Lung microvascular endothelial cell (primary cell): Measurements from ENCODE around the gene MYMK. TPM values are rescaled to one million over a fixed set of nuclear protein-coding genes. Genes with fewer than 3 reads are reported as not detected.
"Not testable (repeated sequence)": the region's sequence is repeated elsewhere in the genome, so short reads cannot be mapped to it uniquely, and the experiment has no call there.

Experiments used
- DNase-seq, 2 donors: peaks; one replicate each; pipeline versions ENCODE4 v3.0.0 to v3.0.0-alpha.2; 2010; ENCODE audit warnings: low read depth in 2 of 2
- total RNA-seq: library from RNA; depleted of rRNA; stranded (reverse); fragments of >200 nt; gene quantifications from 2 replicates; pipeline ENCODE4 v1.2.1, GENCODE V29; 2014

The MYMK gene, protein sequence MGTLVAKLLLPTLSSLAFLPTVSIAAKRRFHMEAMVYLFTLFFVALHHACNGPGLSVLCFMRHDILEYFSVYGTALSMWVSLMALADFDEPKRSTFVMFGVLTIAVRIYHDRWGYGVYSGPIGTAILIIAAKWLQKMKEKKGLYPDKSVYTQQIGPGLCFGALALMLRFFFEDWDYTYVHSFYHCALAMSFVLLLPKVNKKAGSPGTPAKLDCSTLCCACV
- not detected in 2 replicates for total RNA-seq

DNA sequence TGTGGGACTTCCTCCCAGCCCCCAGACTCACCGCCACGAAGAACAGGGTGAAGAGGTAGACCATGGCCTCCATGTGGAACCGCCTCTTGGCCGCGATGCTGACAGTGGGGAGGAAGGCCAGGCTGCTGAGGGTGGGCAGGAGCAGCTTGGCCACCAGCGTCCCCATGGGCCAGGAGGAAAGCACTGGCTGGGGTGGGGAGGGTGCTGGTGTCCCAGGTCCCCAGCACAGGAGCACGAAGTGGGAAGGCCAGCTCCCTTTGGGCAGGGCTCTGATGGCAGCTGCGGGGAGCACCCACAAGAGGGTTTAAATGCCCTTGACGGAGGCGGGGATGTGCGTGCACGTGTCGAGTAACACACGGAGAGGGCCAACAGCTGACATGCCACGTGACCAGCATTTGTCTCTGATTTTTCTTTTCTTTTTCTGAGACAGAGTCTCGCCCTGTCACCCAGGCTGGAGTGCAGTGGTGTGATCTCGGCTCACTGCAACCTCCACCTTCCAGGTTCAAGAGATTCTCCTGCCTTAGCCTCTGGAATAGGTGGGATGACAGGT, at the start of gene MYMK:
Gene MYMK, minus strand, starts transcription at position 281 of the 550 bp plus-strand sequence. Its CDS starts 115 bp downstream, at position 166.
- no peak for DNase-seq

DNA sequence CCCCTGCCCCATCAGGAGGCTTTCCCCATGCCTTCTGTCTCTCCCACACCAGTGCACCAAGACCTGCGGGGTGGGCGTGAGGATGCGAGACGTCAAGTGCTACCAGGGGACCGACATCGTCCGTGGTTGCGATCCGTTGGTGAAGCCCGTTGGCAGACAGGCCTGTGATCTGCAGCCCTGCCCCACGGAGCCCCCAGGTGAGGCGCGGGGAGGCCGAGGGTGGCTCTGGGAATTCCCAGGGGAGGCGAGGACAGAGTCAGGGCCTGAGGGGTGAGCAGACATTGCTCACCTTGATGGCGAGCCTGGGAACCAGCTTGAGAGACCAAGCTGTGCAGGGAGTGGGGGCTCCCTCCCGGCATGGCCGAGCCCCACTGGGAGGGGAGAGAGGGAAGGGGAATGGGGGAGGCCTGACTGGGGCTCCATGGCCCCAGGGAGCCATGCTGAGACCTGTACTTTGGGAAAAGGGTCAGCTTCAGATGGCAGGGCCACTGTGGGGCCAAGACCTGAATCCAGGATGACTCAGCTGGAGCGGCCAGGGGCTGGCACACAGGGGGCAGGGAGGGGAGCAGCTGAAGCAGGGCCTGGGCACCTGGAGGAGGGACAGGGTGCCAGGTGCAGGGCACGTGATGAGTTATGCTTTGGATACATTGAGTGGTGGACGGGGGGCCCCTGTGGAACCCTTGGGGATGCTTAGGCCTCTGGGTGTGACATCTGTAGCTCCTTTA, 49.2 kb upstream of the MYMK start:
- DNase-seq, result no peak

DNA sequence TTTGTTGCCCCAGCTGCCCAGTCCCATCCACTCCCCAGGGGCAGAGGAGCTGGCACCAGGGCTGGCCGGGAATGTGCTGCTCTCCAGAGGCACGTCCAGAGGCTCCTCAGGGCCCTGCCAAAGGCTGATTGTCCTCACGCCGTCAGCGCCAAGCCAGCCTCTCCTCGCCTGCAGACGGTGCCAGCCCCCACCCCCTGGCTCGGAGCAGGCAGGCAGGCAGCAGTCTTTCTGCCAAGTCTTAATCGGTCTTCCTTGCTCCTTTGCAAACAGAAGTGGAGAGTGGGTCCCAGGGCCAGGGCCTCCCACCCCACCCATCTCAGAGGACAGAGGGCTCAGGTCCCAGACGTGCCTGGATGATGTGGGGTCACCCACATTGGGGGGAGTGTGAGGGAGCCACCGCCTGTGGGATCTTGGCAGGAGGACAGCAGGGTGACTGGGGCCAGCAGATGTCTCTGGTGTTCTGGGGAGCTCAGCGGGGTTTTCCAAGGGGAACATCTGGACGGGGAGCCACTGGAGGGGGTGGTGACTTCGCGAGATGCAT, 48.1 kb upstream of the MYMK start:
- DNase-seq, result no peak

DNA sequence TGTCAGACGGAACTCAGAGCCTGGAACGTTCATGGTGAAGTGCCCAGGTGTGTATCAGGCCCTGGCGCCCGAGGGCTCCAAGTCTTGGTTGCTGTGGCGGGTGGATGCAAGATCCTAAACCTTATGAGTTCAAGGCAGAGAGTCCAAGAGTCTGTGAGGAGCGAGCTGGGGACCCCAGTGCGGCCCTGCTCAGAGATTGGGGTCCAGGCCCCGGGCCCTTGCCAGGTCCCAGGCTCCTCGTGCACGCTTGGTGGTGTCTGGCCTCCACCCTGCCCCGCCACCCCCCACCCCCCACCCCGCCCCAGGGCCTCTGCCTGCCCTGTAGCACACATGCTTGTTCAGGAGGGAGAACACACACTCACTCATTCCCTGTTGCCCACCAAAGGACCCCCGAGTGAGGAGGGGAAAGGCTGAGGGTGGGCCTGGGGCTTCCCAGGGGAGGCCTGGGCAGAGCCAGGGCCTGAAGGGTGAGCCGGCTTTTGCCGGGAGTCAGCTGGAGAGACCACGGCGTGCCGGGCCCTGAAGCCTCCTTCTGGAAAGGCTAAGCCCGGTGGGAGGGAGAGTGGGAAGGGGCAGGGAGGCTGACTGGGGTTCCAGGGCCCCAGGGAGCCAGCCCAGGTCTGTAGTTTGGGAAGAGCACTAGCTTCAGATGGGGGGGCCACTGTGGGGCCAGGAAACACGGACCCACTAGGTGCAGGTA, 47.3 kb upstream of the MYMK start:
- DNase-seq, result no peak

DNA sequence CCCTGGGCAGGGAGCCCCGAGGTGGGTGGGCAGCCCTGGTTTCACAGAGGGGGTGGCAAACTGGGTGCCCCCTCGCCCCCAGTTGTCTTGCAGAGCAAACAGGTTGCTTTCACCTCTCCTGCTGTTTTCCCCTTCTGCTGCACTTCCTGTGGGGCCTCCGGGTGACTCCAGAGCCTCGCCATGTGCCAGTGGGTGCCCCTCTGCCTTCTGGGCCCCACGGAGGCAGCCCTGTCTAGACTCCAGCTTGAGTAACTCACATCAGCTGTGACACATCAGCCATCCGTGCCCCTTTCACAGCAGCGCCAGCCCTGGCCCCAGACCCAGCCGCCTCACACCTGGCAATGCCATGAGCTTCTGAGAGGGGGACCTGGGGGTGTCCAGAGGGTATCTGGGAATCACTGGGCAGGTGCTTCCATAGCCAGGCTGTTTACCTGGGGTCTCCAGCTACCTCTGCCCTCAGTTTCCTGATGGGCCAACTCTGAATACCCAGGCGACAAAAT, 46.7 kb upstream of the MYMK start:
- DNase-seq, result no peak

DNA sequence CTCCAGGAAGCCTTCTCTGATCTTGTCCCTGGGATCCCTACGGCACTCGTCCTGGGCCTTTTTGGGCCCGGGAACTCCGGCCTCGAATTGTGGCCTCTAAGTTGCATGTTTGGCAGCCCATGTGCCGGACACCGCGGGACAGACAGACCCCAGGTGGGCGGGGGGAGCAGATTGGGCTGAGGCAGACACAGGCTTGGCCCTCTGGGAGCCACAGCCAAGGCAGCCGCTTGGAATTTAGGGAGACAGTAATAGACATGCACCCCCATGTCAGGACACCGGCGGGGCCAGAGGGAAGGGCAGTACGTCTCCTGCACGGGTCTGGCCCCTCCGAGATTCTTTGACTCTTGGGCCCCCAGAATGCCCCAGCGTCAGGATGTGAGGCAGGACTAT, 45.9 kb upstream of the MYMK start:
- DNase-seq, result no peak

DNA sequence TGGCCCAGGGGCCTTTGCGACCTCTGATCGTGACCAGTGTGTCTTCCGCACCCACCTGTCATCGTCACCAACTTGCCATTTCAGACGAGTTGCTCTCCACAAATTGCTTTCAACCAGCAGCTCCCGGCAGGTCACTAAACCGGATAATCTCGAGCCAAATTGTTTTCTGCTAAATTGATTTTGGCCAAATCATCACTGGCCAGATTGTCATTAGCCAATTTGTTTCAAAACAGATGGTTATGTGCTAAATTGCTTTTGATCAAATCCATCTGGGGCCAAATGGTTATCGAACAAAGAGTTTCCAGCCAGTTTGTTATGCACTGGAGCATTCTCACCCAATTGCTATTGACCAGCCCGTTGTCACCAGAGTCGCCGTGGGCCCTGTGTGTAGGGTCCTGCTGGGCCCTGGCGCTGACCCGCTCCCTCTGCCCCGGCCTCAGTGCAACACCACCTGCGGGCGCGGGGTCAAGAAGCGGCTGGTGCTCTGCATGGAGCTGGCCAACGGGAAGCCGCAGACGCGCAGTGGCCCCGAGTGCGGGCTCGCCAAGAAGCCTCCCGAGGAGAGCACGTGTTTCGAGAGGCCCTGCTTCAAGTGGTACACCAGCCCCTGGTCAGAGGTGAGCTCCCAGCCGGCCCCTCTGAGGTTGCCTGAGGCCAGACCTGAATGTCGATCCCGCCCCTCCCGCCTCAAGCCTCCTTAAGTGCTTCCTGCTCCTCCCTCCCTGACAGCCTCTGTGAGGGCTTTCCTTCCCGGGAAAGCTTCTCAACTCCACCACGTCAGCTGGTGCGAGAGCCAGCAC, 45.3 kb upstream of the MYMK start:
- DNase-seq, result no peak

DNA sequence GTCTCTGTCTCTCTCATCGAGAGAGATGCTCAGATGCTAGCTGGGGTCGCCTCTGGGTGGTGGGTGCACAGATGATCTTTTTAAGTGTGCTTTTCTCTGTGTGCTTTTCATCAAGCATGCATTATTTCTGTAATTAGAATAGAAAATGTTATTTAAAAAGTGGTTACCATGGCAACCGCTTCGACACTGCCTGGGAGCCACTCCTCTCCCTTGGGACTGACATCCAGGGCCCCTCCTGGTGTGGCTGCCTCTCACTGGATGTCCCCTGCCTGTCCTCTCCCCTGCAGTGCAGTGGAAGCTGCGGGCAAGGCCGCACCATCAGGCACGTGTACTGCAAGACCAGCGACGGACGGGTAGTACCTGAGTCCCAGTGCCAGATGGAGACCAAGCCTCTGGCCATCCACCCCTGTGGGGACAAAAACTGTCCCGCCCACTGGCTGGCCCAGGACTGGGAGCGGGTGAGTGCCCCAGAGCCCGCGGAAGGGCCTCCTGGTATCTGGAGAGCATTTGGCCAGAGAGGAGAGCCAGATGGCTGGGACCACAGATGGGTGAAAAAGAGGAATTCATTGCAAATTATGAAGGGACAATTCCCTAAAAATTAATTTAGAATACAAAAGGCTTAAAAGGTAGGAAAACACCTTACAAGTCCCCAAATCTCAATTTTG, 44.5 kb upstream of the MYMK start:
- DNase-seq, result no peak

DNA sequence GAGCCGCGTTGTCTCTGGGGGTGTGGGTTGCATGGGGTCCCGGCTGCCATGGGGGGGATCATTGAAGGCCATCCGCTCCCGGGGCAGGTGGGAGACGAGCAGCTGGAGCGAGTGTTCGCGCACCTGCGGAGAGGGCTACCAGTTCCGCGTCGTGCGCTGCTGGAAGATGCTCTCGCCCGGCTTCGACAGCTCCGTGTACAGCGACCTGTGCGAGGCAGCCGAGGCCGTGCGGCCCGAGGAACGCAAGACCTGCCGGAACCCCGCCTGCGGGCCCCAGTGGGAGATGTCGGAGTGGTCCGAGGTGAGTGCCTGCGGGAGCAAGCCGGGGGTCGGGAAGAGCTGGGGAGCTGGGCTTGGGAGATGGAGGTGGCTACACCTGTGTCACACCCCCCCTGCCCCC, 43.4 kb upstream of the MYMK start:
- no peak for DNase-seq

DNA sequence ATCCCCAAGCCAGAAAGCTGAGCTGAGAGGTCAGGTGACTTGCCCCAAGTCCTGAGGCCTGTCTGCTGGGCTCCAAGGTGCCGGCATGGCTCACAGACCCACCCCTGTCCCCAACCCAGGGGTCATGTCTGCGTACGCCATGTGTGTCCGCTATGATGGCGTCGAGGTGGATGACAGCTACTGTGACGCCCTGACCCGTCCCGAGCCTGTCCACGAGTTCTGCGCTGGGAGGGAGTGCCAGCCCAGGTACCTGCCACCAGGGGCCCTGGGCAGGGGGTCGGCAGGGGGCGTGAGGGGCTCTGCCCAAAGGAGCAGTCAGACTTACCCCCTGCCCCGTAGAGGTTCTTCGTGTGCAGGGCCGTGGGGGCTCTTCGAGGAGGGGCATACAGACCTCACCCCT, 42.1 kb upstream of the MYMK start:
- DNase-seq, result no peak

DNA sequence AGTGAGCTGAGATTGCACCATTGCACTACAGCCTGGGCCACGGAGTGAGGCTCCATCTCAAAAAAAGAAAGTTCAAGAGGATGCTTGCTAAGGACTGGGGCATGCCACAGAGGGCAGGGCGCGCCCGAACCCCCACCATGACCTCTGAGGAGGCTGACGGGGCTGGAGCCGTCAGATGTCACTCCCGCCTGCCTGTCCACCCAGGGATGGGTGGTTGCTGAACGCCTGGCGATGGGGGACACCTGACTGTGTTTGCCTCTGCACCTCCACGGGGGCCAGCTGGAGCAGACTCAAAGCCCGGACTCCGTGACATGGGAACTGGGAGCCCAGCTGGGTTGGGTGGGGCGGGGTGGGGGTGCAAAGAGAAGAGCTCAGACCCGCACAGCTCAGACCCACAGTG, 41.6 kb upstream of the MYMK start:
- no peak for DNase-seq

DNA sequence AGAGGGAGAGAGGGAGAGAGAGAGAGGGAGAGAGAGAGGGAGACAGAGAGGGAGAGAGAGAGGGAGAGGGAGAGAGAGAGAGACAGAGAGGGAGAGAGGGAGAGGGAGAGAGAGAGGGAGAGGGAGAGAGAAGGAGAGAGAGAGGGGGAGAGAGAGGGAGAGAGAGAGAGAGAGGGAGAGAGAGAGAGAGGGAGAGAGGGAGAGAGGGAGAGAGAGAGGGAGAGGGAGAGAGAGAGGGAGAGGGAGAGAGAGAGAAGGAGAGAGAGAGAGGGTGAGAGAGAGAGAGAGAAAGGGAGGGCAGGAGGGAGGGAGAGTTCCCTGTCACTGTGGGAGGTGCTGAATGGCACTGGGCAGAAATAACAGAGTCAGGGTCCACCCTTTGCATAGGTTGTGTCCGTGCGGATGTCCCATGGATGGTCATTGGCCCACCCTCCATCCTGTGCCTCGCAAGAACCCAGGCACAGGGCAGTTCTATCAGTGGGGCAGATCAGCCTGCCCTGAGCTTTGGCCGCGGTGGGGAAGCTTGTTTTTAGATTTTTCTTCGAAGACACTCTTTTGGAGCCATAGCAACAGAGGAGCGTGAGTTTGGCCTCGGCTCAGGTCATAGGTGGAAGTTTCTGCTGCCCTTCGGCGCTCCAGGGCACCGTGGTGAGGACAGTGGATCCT, 39.8 kb upstream of the MYMK start:
- no peak for DNase-seq

DNA sequence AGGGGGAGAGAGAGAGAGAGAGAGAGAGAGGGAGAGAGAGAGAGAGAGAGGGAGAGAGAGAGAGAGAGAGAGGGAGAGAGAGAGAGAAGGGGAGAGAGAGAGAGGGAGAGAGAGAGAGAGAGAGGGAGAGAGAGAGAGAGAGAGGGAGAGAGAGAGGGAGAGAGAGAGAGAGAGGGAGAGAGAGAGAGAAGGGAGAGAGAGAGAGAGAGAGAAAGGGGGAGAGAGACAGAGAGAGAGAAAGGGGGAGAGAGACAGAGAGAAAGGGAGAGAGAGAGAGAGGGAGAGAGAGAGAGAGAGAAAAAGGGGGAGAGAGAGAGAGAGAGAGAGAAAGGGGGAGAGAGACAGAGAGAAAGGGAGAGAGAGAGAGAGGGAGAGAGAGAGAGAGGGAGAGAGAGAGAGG, 39.1 kb upstream of the MYMK start:
- DNase-seq, result not testable (repeated sequence)

DNA sequence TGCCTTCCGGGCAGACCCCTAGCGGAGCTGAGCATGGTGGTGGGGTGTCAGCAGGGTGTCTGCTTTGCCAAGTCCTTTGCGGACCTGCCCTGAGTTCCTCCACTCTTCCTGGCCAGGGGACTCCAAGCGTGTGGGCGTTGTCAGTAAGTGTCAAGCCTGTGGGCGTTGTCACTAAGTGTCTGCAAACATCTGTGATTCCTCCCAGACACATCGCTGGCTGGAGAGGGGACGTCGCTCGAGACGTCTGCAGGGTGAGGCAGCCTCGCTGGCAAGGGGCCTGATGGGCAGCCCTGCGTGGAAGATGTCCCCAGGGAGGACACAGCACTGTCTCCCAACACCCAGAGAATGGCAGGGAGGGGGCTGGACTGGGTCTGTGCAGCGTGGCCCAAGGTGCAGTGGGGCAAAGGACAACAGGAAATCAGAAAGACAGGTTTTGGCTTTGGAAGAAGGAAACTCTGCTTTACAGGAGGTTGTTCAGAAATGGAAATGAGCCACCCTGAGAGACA, 38.6 kb upstream of the MYMK start:
- DNase-seq, result no peak

DNA sequence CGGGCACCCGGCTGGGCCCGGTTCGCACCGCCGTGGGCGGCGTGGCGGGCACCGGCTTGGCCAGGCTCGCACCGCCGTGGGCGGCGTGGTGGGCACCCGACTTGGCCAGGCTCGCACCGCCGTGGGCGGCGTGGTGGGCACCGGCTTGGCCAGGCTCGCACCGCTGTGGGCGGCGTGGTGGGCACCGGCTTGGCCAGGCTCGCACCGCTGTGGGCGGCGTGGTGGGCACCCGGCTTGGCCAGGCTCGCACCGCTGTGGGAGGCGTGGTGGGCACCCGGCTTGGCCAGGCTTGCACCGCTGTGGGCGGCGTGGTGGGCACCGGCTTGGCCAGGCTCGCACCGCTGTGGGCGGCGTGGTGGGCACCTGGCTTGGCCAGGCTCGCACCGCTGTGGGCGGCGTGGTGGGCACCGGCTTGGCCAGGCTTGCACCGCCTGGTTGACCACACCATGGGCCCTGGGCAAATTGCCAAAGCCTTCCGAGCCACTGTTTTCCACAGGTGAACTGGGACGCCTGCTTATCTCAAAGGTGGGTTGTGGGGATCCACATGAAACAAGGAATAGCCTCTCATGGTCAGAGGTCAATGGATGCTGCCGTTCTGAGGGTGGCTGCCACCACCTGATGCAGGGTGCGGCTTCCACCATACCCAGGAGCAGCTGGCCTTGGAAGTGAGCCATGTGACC, 38.0 kb upstream of the MYMK start:
- no peak for DNase-seq

DNA sequence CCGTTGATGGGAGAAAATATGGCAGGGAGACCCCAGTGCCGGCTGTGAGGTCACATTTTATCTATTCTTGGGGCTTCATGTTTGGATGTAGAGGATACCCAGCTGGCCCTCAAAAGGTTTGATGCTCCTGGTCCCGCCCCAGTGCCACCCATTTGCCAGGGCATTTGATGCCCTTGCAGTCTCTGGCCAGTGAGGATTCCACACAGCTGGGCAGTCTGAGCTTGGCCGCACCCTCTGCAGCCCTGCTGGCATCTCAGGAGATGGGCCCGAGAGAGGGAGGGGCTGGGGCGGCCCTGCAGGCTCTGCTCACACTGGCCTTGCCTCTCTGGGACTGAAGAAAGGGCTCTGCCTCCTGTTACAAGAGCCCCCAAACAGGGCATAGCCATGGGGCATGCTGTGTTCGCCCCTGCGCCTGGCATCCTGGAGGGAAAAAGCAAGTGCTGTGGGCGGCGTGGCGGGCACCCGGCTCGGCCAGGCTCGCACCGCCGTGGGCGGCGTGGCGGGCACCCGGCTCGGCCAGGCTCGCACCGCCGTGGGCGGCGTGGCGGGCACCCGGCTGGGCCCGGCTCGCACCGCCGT, 37.3 kb upstream of the MYMK start:
- no peak for DNase-seq

DNA sequence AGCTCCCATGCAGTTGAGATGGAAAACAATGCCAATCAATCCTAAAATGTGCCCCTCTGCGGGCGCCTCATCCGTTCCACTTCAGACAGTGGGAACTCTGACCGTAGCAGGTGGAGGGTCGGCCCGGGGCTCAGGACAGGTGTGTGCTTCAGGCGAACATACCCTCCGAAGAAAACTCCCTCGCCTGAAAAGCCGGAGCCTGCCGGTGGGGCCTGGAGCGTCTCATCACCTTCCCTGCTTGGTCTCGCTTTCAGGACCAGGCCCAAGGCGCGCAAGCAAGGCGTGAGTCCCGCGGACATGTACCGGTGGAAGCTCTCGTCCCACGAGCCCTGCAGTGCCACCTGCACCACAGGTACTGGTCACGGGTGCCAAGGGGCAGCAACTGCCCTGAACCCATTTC, 36.2 kb upstream of the MYMK start:
- DNase-seq, result no peak

DNA sequence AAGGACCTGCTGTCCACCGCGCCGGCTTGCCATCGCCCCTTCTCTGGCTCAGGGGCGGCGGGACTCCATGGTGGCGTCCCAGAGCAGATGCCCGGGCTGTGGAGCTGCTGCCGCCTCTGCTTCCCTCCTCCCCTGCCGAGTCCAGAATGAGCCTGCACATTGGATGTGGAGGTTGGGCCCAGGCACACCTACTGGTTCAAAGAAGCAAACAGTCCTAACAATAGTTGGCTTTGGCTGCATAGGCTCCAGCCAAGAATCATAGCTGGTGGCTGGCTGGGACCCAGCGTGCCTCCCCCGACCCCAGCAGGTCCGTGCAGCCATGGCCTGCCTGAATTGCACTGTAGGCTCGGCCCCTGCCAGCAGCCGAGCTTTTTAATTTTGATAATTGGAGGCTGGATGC, 35.6 kb upstream of the MYMK start:
- peak in 1 of 2 donors; percentile 90 for DNase-seq
